Embryonic facial prominence (tissue), 1 donor: ENCODE data around the gene RANBP17.

Source experiments
- DNase-seq: peaks from one replicate; pipeline ENCODE4 v3.0.0-alpha.2; 2016; ENCODE audit errors: extremely low spot score

RANBP17 gene

GRCh38 chr5:171092194-171092593, 230.4 kb downstream of the RANBP17 start:
- no peak for DNase-seq

- no peak for DNase-seq
Measured at GRCh38 chr5:171093598-171093997, 231.8 kb downstream of the RANBP17 start.

DNA sequence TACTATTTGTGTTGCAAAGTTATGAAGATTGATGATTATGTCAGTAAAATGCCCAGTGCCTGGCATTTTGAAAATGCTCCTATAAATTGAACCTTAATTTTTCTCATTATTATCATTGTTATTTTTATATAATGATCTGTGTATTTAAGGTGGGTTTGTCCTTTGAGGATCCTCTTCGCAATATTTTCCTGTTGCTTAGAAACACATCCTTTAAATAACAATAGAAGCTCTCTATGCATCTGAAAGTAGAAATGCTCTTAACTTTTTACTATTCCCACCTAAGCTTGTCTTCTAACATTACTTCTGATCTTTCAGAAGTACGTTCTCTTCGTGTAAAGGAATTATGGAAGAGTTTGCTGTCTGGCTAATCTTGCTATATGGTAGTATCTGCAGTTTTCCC, 232.5 kb downstream of the RANBP17 start:
- DNase-seq: no peak

- no peak for DNase-seq
Measured at GRCh38 chr5:171102877-171103610, 241.2 kb downstream of the RANBP17 start.

GRCh38 chr5:171107669-171108068, 245.9 kb downstream of the RANBP17 start:
- no peak for DNase-seq

DNA sequence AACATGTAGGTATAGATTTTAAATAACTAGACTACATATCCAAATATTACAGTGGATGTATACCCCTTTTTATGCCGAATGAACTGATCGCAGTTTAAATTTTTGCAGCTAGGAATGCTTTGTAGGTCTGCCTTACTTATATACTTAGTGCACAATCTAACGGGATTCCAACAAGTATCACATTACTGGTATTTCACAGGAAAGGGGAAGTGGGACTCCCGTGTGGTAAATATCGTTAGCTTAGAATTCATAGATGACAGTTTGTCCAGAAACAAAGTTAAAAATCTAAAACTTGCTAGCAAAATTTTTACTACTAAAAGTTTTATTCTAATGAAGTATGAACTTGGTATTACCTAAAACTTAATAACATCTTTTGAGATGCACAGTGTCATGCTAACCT, 253.7 kb downstream of the RANBP17 start:
- no peak for DNase-seq

GRCh38 chr5:171116719-171117118, 254.9 kb downstream of the RANBP17 start:
- DNase-seq: no peak

DNA sequence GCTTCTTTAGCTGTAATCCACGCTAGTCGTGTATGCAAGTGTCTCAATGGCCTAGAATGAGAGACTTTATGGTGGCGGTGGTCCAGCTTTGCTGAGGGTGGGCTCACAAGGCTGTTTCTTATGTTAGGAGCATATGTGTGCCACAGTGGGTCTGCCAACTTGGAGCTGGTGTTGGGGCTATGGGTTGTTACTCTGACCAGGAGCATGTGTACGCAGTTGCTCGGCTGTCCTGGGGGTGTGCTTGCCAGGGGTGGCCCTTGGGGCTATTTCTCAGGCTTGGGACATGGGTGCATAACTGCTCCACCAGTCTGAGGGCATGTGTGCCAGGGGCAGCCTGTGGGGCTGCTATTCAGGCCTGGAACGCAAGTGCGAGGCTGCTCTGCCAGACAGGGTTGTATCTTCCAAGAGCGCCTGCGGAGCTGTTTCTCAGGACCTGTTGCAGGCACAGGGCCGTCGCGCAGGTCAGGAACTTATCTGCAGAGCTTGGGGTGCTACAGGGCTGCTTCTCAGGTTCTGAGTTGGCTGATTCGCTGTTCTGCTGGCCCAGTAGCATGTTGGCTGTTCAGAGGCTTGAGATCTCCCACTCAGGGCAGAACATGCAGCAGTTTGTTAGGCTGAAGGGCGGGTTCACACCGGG, 259.3 kb downstream of the RANBP17 start:
- no peak for DNase-seq

GRCh38 chr5:171121638-171122037, 259.8 kb downstream of the RANBP17 start:
- DNase-seq: no peak

DNA sequence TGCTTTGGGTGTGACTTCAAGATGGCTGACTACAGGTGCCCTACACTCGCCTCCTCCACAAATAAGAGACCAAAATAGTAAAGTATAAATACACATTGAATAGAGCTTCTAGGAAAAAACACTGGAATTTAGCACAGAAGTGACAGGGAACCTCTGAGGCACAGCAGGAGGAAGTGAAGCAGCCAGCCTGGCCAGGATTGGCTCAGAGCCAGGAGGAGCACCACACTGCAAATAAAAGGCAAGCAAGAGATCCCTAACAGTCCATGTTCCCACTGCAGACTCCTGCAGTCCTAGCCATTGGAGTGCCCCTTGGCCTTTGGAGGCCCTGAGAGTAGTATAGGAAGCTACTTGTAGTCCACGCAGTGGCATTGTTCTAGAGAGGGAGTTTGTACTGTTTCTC, 260.6 kb downstream of the RANBP17 start:
- no peak for DNase-seq

- DNase-seq: no peak
Measured at GRCh38 chr5:171123417-171123816, 261.6 kb downstream of the RANBP17 start.

- DNase-seq: no peak
Measured at GRCh38 chr5:171127314-171127713, 265.5 kb downstream of the RANBP17 start.

GRCh38 chr5:171128136-171128535, 266.3 kb downstream of the RANBP17 start:
- DNase-seq: no peak

- no peak for DNase-seq
Measured at GRCh38 chr5:171129308-171129707, 267.5 kb downstream of the RANBP17 start.

- DNase-seq: no peak
Measured at GRCh38 chr5:171131497-171131896, 269.7 kb downstream of the RANBP17 start.

DNA sequence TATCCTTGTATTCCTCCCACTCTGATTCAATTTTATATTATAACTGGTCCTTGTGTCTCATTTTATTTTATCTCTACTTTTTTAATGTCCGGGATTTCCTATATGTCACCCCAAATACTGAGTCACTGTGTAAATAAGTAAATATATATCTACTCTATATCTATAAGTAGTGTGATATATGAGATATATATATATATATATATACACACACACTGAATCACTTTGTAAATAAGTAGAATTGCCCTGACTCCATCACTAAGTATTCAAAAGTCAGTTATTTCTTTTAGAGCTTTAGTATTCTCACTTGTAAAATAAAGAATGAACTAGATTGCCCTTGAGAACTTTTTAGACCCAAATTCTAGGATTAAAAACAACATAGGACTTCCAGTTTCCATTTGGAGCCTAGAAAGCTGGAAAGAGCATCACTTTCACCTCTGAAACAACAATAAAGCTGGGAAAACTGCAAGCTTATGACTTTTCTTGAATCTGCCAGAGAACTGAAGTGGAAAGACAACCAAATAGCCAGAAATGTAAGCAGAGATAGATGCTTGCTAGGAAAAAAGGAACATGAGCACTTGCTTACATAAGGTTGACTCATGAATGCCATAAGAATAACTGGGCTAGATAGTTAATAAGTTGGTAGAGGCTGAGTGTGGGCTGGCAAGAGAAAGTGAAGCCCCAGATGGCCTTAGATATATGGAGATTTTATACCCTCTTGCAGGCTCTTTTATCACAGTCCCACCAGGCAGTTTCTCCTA, 276.1 kb downstream of the RANBP17 start:
- DNase-seq: no peak

GRCh38 chr5:171139227-171139626, 277.4 kb downstream of the RANBP17 start:
- DNase-seq: no peak

DNA sequence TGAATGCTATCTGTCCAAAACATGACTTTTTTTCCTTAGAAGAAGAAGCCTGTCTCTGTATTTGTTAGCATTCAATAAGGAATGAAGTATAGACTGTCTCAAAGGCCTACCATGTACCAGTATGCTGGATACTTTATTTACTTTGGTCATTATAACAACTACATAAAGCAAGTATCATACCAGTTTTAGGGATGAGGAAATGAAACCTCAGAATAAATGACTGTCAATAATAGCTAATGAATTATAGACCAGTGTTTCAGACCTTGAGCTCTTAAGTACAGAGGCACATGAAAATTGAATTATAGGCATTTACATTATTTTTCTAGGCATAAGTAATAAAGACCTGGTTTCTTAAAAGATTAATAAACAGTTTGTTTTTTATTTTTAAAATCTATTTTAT, 280.8 kb downstream of the RANBP17 start:
- no peak for DNase-seq

GRCh38 chr5:171143171-171143570, 281.4 kb downstream of the RANBP17 start:
- no peak for DNase-seq

GRCh38 chr5:171143926-171144325, 282.1 kb downstream of the RANBP17 start:
- DNase-seq: no peak

- no peak for DNase-seq
Measured at GRCh38 chr5:171149333-171149732, 287.5 kb downstream of the RANBP17 start.

- no peak for DNase-seq
Measured at GRCh38 chr5:171149772-171150171, 288.0 kb downstream of the RANBP17 start.

DNA sequence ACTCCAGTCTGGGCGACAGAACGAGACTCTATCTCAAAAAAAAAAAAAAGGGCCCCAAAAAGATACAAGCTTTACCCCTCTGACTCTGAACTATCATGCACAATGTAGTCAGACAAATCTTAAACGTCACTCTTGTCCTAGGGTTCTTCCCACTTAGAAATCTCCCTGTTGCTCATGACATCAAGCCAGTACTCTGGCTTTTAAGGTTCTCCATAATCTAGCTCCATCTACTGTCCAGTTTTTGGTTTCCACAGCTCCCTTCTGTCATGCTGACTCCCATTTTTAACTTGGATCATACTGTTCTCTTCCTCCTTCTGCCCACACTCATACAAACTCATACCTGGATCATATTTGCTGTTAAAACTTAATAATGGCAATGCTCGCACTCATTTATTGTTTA, 290.6 kb downstream of the RANBP17 start:
- DNase-seq: no peak
